LNCAP (cell line): ENCODE data around the gene DLGAP1.

Source experiments
- CTCF ChIP-seq: fragments of 450-650 bp; IDR thresholded peaks from 2 replicates; pipeline ENCODE4 v1.5.1; 2017; ENCODE audit warnings: mild to moderate bottlenecking

Gene DLGAP1

DNA sequence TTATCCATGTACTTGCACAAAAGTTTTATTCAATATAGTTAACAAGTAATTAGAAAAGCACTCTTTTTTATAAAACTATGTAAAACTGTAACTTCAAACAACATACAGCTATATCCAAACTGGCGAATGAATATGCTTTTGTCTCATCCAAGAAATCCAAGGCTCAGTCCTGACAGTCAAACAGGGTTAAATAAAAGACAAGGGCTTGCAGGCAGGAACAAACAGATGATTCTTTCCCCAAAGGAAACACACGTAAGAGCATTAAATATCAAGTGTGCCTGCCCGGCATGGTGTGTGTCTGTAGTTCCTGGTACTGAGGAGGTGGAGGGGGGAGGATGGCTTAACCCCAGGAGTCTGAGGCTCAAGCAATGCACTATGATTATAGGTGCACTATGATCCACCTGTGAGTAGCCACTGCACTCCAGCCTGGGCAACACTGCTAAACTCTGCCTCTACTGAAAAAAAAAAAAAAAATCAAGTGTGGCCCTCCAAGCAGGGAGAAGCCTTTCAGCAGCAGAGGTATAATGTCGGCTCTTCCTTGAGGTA lies 171.3 kb downstream of the DLGAP1 start:
- no peak for TF ChIP-seq CTCF

DNA sequence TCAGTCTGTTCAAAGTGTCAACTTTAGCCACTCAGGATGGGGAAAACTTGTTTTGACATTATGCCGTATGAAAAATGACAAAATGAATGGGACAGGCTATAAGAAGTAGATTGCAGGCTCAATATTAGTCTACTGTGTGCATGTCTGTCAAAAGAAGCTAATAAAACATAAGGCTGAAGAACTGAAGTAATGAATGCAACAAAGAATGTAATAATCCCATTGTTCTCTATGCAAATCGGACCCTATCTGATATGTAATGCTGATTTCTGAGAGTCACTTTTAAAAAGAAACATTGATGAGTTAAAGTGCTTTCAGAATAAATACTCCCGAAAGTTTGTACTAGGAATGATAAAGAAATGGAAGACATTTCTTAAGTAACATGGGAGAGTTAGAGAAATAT lies 172.2 kb downstream of the DLGAP1 start:
- no peak for TF ChIP-seq CTCF

DNA sequence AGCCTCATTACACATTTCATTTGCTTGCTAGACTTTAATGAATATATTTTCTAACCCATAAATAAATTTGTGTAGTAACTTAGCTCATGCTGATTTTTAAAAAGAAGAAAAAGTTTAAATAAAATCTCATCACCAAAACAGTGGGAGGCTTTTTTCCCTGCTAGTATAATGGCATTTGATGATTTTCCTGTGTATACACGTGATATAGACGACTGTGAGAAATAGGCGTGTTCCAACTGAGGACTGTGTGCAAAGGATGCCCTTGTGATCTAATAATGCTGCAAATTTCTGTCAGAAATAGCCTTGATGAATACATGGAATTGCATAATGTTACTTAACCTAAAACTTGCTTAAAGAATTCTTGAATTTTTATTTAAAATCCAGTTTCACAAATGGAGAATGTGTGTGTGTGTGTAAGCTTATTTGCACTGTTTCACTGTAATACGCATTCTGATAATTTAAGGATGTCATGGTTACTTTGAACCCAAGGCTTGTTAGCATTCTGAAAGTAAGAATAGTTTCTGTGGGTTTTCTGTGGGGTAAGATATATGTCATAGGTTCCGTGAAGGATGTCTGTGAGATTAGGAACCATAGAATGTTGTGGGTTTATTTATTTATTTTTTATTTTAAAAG lies 178.0 kb downstream of the DLGAP1 start:
- TF ChIP-seq CTCF: no peak

GRCh38 chr18:4271952-4272351 lies 183.2 kb downstream of the DLGAP1 start:
- TF ChIP-seq CTCF: no peak

GRCh38 chr18:4270988-4271387 lies 184.1 kb downstream of the DLGAP1 start:
- no peak for TF ChIP-seq CTCF

- TF ChIP-seq CTCF: no peak
These were observed 185.1 kb downstream of the DLGAP1 start for GRCh38 chr18:4270016-4270415.

DNA sequence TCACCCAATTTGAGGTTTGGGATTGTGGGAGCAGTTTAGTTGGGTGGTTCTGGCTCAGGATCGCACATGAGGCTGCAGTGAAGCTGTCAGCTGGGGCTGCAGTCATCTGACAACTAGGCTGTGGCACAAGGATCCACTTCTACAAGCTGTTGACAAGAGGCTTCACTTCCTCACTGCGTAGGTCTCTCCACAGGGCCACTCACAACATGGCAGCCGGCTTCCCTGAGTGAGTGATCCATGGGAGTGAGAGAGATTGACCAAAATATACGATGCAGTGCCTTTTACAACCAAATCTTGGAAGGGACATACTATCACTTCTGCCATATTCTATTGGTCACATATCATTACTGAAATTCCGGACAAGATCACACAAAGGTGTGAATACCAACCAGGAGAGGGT lies 187.5 kb downstream of the DLGAP1 start:
- TF ChIP-seq CTCF: no peak

DNA sequence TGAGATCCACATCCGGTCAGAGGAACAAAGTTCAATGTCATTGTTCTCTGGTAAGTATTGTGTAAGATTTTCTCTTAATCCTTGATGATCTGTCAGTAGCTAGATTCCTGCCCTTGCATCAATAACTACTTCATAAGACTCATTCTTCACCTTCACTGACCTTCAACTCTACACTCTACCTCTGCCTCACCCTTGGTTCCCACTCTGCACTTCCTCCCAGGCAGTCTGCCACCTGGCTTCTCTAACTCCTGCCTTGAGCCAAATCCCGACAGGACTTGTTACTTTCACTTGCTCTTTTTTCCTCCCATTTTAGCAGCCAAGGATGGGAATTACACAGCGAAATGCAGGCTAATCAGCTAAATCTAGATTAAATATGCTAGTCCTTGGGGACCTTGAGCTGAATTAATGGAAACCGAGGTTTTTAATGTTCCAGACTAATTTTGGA lies 190.7 kb downstream of the DLGAP1 start:
- no peak for TF ChIP-seq CTCF
